Measurements from ENCODE around the gene CDSN. TPM values are rescaled to one million over a fixed set of nuclear protein-coding genes. Genes with fewer than 3 reads are reported as not detected.

Gene CDSN
- total and polyA plus RNA-seq, 2 donors from 2014 or later: 0.13 TPM; not detected in 1

- Histone ChIP-seq H3K36me3 (ENCODE audit: control insufficient read depth in 2 of 3, insufficient read depth in 3 of 3, low read length in 3 of 3) (no peaks in the 10 kb centered on the region), H3K4me3 (ENCODE audit: low read length in 3 of 3) (no peak overlapping the region), H3K27me3 (ENCODE audit: control insufficient read depth, insufficient read depth, low read length) (no peaks in the 10 kb centered on the region), H3K4me1 (ENCODE audit: control insufficient read depth in 2 of 3, insufficient read depth in 2 of 3, low read depth in 1 of 3, low read length in 3 of 3) (peaks cover 0 to 7% (median 6%) of the 10 kb centered on the region in 3 donors), H3K9me3 (ENCODE audit: control insufficient read depth in 2 of 3, insufficient read depth in 1 of 3, low read length in 3 of 3) (no peaks in the 10 kb centered on the region), H3K27ac (ENCODE audit: low read depth in 2 of 2, low read length in 2 of 2) (no peak overlapping the region), H3K9ac (ENCODE audit: low read length in 3 of 3) (no peak overlapping the region)
- intact Hi-C loops (cut with DNase I): no loop called here
- no peak for FAIRE-seq
- TF ChIP-seq CTCF (IDR thresholded peaks at IDR 0.05; ENCODE audit: borderline replicate concordance, extremely low read depth, insufficient read depth): no peak
- DNase-seq: no peak
These were observed 34.2 kb upstream of the CDSN start for GRCh38 chr6:31154436-31154835.

GRCh38 chr6:31152781-31153180 is 32.5 kb upstream of the CDSN start:
- Histone ChIP-seq H3K36me3 (ENCODE audit: control insufficient read depth in 2 of 3, insufficient read depth in 3 of 3, low read length in 3 of 3) (no peaks in the 10 kb centered on the region), H3K4me1 (ENCODE audit: control insufficient read depth in 2 of 3, insufficient read depth in 2 of 3, low read depth in 1 of 3, low read length in 3 of 3) (peaks cover 0 to 6% (median 5%) of the 10 kb centered on the region in 3 donors), H3K27me3 (ENCODE audit: control insufficient read depth, insufficient read depth, low read length) (no peaks in the 10 kb centered on the region), H3K9me3 (ENCODE audit: control insufficient read depth in 2 of 3, insufficient read depth in 1 of 3, low read length in 3 of 3) (no peaks in the 10 kb centered on the region), H3K27ac (ENCODE audit: low read depth in 2 of 2, low read length in 2 of 2) (no peak overlapping the region), H3K4me3 (ENCODE audit: low read length in 3 of 3) (no peak overlapping the region), H3K9ac (ENCODE audit: low read length in 3 of 3) (no peak overlapping the region)
- intact Hi-C loops (cut with DNase I): no loop called here
- DNase-seq: peak in 4 of 5 donors; percentile 51 to 73 (median 64)
- no peak for TF ChIP-seq CTCF (IDR thresholded peaks at IDR 0.05; ENCODE audit: borderline replicate concordance, extremely low read depth, insufficient read depth)
- no peak for FAIRE-seq

GRCh38 chr6:31149827-31150447 is 29.7 kb upstream of the CDSN start:
- Histone ChIP-seq H3K9me3 (ENCODE audit: control insufficient read depth in 2 of 3, insufficient read depth in 1 of 3, low read length in 3 of 3) (no peaks in the 10 kb centered on the region), H3K4me1 (ENCODE audit: control insufficient read depth in 2 of 3, insufficient read depth in 2 of 3, low read depth in 1 of 3, low read length in 3 of 3) (no peaks in the 10 kb centered on the region), H3K4me3 (ENCODE audit: low read length in 3 of 3) (no peak overlapping the region), H3K9ac (ENCODE audit: low read length in 3 of 3) (no peak overlapping the region), H3K36me3 (ENCODE audit: control insufficient read depth in 2 of 3, insufficient read depth in 3 of 3, low read length in 3 of 3) (no peaks in the 10 kb centered on the region), H3K27me3 (ENCODE audit: control insufficient read depth, insufficient read depth, low read length) (no peaks in the 10 kb centered on the region), H3K27ac (ENCODE audit: low read depth in 2 of 2, low read length in 2 of 2) (no peak overlapping the region)
- FAIRE-seq (no peak), DNase-seq (peak in 2 of 5 donors; percentile 23 to 31)
- no peak for TF ChIP-seq CTCF (IDR thresholded peaks at IDR 0.05; ENCODE audit: borderline replicate concordance, extremely low read depth, insufficient read depth)
- intact Hi-C loops (cut with DNase I): no loop called here

GRCh38 chr6:31145386-31145785 is 25.1 kb upstream of the CDSN start:
- FAIRE-seq: no peak
- TF ChIP-seq CTCF (IDR thresholded peaks at IDR 0.05; ENCODE audit: borderline replicate concordance, extremely low read depth, insufficient read depth): no peak
- no peaks in the 10 kb centered on the region for H3K27me3 ChIP-seq (ENCODE audit: control insufficient read depth, insufficient read depth, low read length)

More at GRCh38 chr6:31145386-31145785, 25.1 kb upstream of the CDSN start:
- H3K4me1 ChIP-seq (ENCODE audit: control insufficient read depth in 2 of 3, insufficient read depth in 2 of 3, low read depth in 1 of 3, low read length in 3 of 3): no peaks in the 10 kb centered on the region
- no peak overlapping the region for H3K4me3 ChIP-seq (ENCODE audit: low read length in 3 of 3)
- peaks cover 0 to 3% (median 2%) of the 10 kb centered on the region in 3 donors for H3K36me3 ChIP-seq (ENCODE audit: control insufficient read depth in 2 of 3, insufficient read depth in 3 of 3, low read length in 3 of 3)
- H3K9ac ChIP-seq (ENCODE audit: low read length in 3 of 3): no peak overlapping the region
- H3K27ac ChIP-seq (ENCODE audit: low read depth in 2 of 2, low read length in 2 of 2): no peak overlapping the region
- intact Hi-C loops (cut with DNase I): no loop called here
- no peak for DNase-seq
- no peaks in the 10 kb centered on the region for H3K9me3 ChIP-seq (ENCODE audit: control insufficient read depth in 2 of 3, insufficient read depth in 1 of 3, low read length in 3 of 3)

All from kidney (tissue), 14 donors.